WERI-Rb-1 (cell line): ENCODE measurements around the gene DNM3.

Source experiments
- DNase-seq: peaks from one replicate; pipeline ENCODE4 v3.0.0-alpha.2; 2020
- H3K27ac ChIP-seq: fragments of 250-450 bp; sonication (Bioruptor Pico); 2 replicates; pipeline ENCODE4 v1.5.1; 2020; ENCODE audit warnings: mild to moderate bottlenecking, moderate library complexity
- H3K27me3 ChIP-seq: fragments of 250-450 bp; sonication (Bioruptor Pico); 2 replicates; pipeline ENCODE4 v1.5.1; 2021; ENCODE audit warnings: mild to moderate bottlenecking, low read depth, moderate library complexity; ENCODE audit not compliant: insufficient read depth, severe bottlenecking
- H3K36me3 ChIP-seq: fragments of 250-450 bp; sonication (Bioruptor Pico); 2 replicates; pipeline ENCODE4 v1.5.1; 2020; ENCODE audit warnings: mild to moderate bottlenecking, moderate library complexity
- H3K4me3 ChIP-seq: 2 replicates; pipeline ENCODE4 v1.5.1; 2011; ENCODE audit warnings: low read depth, mild to moderate bottlenecking, control low read depth, low read length
- H3K9me3 ChIP-seq: fragments of 250-450 bp; sonication (Bioruptor Pico); 2 replicates; pipeline ENCODE4 v1.5.1; 2021; ENCODE audit warnings: mild to moderate bottlenecking, moderate library complexity; ENCODE audit not compliant: severe bottlenecking
- CTCF ChIP-seq: IDR thresholded peaks from 2 replicates; pipeline ENCODE4 v1.5.1; 2011; ENCODE audit warnings: low read depth, mild to moderate bottlenecking, control low read depth, inconsistent platforms, low read length

The DNM3 gene

GRCh38 chr1:172451002-172451443 lies 609.7 kb downstream of the DNM3 start:
- TF ChIP-seq CTCF = no peak
- no peaks in the 10 kb centered on the region for H3K9me3 ChIP-seq
- DNase-seq = no peak
- no peak overlapping the region for H3K4me3 ChIP-seq
- peaks cover 60% of the 10 kb centered on the region for H3K27me3 ChIP-seq
- no peak overlapping the region for H3K27ac ChIP-seq
- H3K36me3 ChIP-seq = no peaks in the 10 kb centered on the region

- TF ChIP-seq CTCF = no peak
- no peak overlapping the region for H3K27ac ChIP-seq
- DNase-seq = no peak
- H3K36me3 ChIP-seq = no peaks in the 10 kb centered on the region
- H3K4me3 ChIP-seq = no peak overlapping the region
- no peaks in the 10 kb centered on the region for H3K9me3 ChIP-seq
- H3K27me3 ChIP-seq = peaks cover 75% of the 10 kb centered on the region
Observed at GRCh38 chr1:172452536-172453152, 611.3 kb downstream of the DNM3 start.

- Histone ChIP-seq H3K27ac (no peak overlapping the region), H3K4me3 (no peak overlapping the region), H3K9me3 (no peaks in the 10 kb centered on the region), H3K27me3 (peaks cover 80% of the 10 kb centered on the region), H3K36me3 (no peaks in the 10 kb centered on the region)
- TF ChIP-seq CTCF = no peak
- DNase-seq = no peak
Observed at GRCh38 chr1:172453153-172453545, 611.9 kb downstream of the DNM3 start.

- no peaks in the 10 kb centered on the region for H3K36me3 ChIP-seq
- no peak overlapping the region for H3K27ac ChIP-seq
- no peak for TF ChIP-seq CTCF
- H3K27me3 ChIP-seq = peaks cover 81% of the 10 kb centered on the region
- H3K4me3 ChIP-seq = no peak overlapping the region
- H3K9me3 ChIP-seq = no peaks in the 10 kb centered on the region
- no peak for DNase-seq
Observed at GRCh38 chr1:172453607-172454006, 612.3 kb downstream of the DNM3 start.

- no peaks in the 10 kb centered on the region for H3K36me3 ChIP-seq
- H3K4me3 ChIP-seq = no peak overlapping the region
- TF ChIP-seq CTCF = no peak
- no peaks in the 10 kb centered on the region for H3K9me3 ChIP-seq
- H3K27ac ChIP-seq = no peak overlapping the region
- DNase-seq = no peak
- peaks cover 82% of the 10 kb centered on the region for H3K27me3 ChIP-seq
Observed at GRCh38 chr1:172455451-172455850, 614.2 kb downstream of the DNM3 start.

GRCh38 chr1:172456344-172456769 lies 615.1 kb downstream of the DNM3 start:
- no peaks in the 10 kb centered on the region for H3K9me3 ChIP-seq
- H3K4me3 ChIP-seq = no peak overlapping the region
- no peak for TF ChIP-seq CTCF
- no peak for DNase-seq
- H3K36me3 ChIP-seq = no peaks in the 10 kb centered on the region
- H3K27me3 ChIP-seq = peaks cover 83% of the 10 kb centered on the region
- H3K27ac ChIP-seq = no peak overlapping the region
